GM12873 (cell line): ENCODE data around the gene CCDC18.

Source experiments
- CTCF ChIP-seq: IDR thresholded peaks from 2 replicates; pipeline ENCODE4 v1.5.1; 2012; ENCODE audit warnings: low read depth, mild to moderate bottlenecking, moderate library complexity, low read length, control low read depth; ENCODE audit not compliant: insufficient read depth; ENCODE audit errors: missing control alignments

Gene CCDC18

GRCh38 chr1:93186667-93187066, 6.1 kb downstream of the CCDC18 start:
- TF ChIP-seq CTCF, result no peak

- no peak for TF ChIP-seq CTCF
These were observed 9.9 kb downstream of the CCDC18 start for GRCh38 chr1:93190432-93190831.

- no peak for TF ChIP-seq CTCF
These were observed 13.9 kb downstream of the CCDC18 start for GRCh38 chr1:93194231-93194990.

- no peak for TF ChIP-seq CTCF
These were observed 16.1 kb downstream of the CCDC18 start for GRCh38 chr1:93196591-93196990.

- no peak for TF ChIP-seq CTCF
These were observed 18.6 kb downstream of the CCDC18 start for GRCh38 chr1:93199150-93199549.

- TF ChIP-seq CTCF, result no peak
These were observed 19.6 kb downstream of the CCDC18 start for GRCh38 chr1:93200086-93200620.

GRCh38 chr1:93200714-93201113, 20.2 kb downstream of the CCDC18 start:
- no peak for TF ChIP-seq CTCF
